CD4-positive, alpha-beta T cell treated with Interferon alpha-2 for 1 hour (primary cell): ENCODE results near the gene FAP.

Source experiments
- DNase-seq, 2 donors: peaks; one replicate each; pipeline ENCODE4 v3.0.0-alpha.2; 2020 to 2022

FAP gene

DNA sequence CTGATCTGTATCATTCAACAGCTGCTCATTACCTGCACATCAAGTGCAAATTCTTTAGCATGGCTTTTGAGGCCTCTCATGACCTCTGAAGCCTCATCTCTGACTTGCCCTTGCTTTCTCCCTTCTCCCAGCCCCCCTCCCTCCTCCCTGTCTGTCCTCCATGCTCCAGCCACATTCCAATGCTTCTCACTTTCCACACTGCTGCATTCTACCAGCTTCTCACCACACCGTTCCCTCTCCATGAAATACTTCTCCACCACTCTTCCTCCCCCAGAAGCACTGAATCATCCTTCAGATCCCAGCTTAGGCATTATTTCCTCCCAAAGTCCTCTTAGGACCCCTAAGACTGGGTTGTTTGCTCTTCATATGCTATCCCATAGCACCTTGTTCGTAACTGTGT, 118.1 kb downstream of the FAP start:
- no peak for DNase-seq

DNA sequence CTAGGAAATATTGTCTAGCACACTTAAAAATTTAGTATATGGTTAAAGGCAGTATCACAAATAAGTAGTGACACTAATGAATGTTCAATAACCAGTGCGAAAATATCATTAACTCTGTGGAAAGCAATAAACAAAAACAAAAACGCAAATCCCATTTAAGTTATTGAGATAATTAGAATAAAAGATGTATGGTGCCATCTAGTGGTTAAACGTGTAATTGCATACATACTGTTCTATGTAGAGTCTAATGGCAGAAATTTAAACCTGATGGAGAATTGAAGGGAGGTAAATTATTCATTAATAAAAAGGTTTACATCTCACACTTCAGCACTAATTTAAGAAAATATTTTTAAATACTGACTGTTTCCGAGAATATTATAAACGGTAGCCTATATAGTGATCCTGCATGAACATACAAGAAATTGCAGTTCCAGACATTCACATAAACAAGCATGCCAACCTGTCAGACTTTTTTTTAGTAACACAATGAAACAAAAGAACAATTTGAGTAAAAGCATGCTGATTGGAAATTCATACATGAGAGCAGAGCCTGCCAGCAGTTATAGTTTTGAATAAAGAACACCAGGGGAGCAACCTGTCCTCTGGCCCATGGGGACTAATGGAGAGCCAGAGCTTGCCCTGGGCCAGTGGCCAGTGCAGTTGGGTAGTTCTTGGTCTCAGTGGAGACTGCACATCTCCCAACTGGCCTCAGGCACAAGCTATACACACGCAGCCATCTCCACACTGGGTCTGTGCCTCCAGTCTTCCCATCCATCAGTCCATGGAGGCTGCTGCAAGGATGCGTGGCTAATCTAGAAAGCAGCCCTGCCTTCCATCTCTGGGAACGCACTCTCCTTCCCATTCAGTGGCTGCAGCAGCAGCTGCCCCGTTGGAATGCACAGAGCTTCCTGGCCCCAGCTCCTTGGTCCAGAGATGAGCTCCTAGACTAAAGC, 119.2 kb downstream of the FAP start:
- DNase-seq = peak in 1 of 2 donors; percentile 75
